CD4-positive, alpha-beta T cell treated with Interferon gamma for 1 hour (primary cell): Measurements from ENCODE around the gene ABCG8.

Experiments
- DNase-seq: peaks from one replicate; pipeline ENCODE4 v3.0.0-alpha.2; 2020

Gene ABCG8

DNA sequence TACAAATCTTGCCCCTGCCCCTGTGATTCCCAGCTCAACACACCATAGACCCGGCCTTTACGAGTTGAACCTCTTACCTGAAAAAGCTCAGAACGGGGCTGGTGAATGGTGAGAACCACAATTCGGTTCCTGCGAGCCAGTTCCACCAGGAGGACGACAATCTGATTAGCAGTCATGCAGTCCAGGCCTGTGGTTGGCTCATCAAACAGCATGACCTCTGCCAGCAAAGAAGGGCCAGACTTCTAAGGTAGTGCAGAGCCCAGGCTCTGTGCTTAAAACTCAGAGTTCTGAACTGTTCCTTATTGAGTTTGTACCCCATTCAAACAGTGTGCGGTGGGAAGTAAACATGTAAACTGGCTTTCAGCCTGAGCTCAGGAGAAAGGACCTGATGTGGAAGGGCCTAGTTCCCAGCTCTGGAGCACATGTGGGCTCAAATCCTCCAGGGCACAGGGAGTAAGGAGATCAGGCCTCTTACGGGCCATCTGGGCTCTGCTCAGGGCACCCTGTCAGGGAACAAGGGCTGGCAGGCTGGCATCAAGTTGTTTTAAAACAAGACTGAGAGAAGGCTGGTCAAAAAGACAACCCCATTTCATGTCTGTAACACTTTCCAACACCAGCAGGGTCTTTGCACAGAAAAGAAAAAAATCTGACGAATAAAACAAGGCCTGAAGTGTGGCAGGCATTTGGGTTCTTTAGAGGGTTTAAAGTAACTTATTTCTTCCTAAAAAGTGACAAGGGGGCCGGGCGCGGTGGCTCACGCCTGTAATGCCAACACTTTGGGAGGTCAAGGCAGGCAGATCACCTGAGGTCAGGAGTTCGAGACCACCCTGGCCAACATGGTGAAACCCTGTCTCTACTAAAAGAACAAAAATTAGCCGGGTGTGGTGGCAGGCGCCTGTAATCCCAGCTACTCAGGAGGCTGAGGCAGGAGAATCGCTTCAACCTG lies 12.2 kb upstream of the ABCG8 start:
- no peak for DNase-seq

DNA sequence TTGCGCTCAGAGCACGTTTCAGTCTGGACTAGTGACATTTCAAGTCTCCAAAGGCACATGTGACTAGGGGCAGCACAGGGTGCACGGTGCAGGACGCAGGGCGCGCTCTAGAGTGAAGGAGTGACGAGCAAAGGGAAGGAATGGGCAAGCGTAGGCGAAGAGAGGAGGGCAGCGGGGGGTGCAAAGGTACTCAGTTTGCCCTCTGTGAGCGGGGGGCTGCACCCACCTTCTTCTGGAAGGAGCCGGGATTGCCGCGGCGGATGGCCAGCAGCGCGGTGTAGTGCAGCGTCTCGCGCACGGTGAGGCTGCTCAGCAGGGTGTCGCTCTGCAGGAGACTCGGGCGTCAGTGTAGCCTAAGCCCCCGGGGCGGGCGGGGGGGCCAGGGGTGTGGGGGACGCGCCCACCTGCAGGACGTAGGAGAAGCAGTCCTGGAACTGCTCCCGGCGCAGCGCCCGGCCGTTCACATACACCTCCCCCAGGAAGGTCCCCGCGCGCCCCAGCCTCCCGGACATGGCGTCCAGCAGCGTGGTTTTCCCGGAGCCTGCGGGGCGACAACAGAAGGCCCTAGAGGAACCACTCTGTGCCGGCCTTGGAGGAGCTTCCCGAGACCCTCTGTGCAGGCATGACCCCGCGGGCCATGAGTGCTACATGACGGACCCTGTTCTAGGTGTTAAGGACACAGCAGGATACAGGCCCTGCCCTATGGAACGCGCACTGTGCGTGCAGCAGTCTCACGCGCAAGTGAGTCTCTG lies 7.1 kb upstream of the ABCG8 start:
- no peak for DNase-seq

DNA sequence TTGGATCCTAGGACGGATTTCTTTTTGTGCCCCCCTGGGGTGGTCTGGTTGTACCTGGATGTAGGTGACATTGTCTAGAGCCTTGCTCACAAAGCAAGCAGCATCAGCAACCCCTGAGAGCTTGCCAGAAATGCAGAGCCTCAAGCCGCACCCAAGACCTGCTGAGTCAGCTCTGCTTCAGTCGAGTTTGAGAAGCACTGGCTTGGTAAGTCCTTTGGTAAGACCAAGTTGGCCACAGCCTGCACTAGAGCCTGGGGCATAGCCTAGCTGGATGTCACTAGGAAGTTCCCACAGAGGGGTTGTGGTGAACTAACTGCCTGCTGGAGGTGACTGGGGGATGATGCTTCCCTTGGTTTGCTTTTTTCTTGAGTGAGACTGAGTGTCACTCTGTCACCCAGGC lies 6.3 kb upstream of the ABCG8 start:
- DNase-seq, result no peak

DNA sequence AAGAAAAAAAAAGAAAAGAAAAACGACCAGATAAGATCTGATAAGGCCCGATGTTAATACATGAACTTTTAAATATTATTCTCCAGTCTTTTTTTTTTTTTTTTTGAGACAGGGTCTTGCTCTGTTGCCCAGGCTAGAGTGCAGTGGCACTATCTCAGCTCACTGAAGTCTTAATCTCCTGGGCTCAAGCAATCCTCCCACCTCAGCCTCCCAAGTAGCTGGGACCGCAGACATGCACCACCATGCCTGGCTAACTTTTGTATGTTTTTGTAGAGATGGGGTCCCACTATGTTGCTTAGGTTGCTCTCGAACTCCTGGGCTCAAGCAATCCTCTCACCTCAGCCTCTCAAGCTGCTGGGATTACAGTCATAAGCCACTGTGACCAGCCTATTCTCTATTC lies 1.7 kb upstream of the ABCG8 start:
- no peak for DNase-seq

DNA sequence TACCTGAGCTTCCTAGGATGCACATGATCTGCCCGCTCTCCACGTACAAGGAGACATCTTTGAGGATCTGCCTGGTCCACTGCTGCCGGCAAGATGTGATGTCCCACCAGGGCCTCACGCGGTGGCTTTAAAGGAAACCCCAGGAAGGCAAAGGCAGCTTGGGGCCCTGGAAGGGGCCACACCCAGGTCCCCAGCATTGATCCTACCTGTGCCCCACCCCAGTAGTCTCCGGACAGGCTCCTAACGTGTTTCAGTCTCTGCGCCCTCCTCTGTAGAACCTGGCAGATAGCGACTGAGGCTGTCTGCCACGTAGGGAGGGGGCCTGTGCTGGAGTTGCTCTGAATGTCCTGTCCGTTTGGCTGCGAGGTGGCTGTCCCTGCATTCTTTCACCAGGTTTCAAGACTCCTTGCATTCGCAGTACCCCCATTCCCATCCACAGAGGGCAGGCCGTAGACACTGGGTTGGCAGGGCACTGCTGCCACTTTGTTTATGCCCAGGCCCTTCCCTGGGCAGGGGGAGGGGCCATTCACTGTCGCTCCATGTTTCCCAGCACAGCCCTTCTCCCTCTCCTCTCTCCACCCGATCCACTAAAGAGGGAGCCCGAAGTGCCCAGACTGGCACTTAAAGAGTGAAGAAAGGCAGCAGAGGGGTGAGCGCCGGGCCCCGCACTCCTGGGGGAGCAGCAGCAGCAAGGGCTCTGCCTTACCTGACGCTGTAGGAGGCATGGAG lies 776 bp upstream of the ABCG8 start:
- DNase-seq, result no peak

DNA sequence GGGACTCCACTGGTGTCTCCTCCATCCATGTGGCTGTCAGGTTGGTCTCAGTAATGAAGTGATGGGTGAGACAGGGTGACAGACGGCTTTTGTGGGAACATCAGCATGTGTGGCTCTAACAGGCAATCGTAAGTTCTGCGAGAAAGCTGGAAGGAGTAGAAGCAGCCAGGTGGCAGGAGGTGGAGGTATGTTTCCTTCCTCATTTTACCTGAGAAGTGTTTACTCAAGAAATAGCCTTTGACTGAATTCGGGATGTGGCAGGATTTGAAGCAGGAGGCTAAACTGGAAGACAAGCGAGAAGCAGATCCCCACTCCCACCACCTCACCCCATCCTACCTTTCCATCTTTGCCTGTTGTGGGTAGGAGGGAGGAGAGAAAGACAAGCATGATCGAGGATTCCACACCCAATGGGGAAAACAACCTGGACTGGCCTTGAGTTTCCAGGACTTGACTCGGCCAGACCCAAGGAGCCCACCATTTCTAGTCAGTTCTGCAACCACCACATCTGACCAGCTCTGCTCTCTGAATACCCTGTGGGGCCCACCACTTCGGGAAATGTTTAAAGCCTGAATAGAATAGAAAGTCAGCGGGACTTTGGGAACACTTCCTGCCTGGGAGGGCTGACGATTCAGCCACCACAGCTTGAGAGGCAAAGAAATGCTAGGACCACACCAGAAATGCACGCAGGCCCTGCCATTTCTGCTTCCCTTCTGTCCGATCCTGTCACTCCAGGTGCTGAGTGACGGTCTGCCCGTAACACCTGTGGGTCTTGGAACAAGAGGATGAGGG lies 1.2 kb downstream of the ABCG8 start:
- DNase-seq, result no peak

DNA sequence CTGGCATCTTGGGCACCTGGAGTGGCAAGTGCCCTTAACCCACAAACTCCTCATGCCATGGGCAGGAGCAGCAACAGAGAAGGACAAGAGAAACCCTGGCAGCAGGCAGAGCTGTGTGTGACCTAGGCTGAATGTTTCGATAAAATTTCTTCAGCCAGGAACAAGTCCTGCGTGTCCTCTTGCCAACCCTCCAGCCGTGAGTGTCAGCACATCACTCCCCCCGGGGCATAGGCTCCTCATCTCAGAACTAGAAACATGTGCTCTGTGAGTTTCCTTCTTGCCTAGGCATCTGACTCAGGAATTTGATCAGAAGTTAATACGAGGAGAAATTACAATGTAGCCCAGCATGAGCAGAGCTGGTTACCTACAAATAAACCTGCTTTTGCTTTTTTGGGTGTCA lies 2.2 kb downstream of the ABCG8 start:
- DNase-seq, result no peak

DNA sequence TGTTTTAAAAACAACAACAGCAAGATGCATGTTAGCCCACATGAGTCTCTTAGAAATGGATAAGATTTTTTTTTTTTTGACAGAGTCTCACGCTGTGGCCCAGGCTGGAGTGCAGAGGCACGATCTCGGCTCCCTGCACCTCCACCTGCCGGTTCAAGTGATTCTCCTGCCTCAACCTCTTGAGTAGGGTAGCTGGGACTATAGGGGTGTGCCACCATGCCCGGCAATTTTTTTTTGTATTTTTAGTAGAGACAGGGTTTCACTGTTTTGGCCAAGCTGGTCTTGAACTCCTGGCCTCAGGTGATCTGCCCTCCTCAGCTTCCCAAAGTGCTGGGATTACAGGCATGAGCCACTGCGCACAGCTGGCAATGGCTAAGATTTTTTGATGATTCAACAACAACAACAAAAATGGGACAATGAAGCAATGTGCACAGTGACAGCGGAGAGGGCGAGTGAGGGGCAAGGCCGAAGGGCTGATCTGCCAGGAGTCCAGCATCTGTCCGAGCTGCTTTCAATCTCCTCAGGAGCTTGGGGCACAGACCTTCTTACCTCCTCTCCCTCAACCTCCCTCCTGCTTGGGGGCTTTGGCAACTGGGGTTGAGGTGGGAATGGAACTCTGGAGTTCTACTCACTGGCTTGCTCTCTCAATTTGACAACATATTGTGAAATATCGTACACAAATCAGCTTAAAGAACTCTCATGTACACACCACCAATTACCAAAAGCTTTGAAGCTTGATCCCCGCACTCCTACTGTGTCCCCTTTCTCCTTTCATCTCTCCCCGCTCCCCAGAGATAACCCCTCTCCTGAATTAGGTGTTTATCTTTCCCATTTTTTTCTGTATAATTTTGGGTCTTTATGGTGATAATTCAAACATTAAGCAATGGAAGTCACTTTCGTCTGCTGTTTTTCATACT lies 3.4 kb downstream of the ABCG8 start:
- DNase-seq, result no peak

DNA sequence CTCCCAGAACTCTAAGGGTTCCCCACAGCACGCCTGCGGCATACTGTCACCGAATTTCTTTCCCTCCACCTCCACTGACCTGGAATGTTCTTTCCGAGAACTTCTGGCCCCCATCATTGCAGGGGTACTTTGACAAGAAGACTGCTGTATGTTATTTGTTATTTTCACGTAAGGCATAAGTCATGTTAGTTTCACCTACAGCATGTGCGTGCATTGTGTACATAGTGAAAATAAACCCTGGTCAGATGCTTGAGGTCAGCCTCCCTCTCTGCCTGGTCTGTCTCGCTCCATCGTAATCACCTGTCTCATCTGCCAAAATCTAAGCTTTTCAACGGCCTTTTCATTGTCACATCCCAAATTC lies 4.1 kb downstream of the ABCG8 start:
- DNase-seq, result no peak

DNA sequence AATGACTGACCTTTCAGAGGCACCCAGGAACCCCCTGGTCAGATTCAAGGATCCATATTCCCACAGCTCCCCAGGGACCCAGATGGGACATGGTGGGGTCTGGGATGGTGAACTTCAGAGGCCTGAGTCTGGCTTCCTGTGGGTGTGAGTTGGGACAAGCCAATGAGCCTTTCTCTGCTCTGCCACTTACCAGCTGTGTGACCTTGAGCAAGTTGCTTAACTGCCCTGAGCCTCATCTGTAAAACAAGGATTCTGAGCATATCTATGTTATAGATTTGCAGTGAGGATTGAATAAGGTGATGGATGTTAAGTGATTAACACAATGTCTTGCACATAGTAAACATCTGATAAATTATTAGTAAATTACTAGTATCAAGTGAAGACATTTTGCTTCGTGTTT lies 6.4 kb downstream of the ABCG8 start:
- DNase-seq, result no peak

DNA sequence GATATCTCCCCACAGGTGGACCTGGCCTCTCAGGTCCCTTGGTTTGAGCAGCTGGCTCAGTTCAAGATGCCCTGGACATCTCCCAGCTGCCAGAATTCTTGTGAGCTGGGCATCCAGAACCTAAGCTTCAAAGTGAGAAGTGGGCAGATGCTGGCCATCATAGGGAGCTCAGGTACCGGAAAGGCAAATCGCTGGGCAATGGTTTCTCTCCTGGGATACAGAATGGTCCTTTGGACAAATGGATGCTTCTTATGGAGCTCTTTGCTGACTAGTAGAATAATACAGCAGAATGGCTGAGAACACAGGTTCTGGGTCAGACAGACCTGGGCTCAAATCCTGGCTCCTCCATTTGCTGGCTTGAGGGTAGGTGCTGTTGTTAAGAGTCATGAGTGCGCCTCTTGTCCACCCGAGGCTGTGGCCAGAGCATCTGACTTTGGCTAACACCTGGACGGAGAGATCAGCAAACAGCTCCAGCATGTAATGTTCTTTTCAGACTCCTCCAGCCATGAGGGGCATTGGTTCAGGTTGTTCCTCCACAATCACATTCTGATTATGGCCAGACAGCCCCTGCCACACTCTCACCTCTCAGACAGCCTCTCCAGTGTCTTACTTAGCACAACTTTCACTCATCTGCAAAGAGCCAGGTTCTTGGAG lies 7.5 kb downstream of the ABCG8 start:
- DNase-seq, result no peak

DNA sequence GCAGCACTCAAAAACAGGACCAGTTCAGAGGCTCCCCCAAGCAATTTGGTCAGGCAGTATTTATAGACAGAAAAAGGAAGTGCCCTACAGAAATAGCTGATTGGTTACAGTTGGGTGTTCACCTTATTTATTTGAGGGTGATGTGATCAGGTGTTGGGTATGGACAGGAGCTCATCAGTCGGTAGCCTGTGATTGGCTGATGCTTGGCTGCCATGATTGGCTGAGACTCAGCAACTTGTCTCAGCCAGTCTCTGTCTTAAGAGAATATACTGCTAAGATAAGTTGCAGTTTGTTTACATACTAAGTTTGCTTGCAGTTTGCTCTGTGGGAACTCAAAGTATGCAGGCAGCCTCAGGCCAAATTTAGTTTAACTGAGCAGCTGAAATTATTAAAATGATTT lies 9.4 kb downstream of the ABCG8 start:
- no peak for DNase-seq

DNA sequence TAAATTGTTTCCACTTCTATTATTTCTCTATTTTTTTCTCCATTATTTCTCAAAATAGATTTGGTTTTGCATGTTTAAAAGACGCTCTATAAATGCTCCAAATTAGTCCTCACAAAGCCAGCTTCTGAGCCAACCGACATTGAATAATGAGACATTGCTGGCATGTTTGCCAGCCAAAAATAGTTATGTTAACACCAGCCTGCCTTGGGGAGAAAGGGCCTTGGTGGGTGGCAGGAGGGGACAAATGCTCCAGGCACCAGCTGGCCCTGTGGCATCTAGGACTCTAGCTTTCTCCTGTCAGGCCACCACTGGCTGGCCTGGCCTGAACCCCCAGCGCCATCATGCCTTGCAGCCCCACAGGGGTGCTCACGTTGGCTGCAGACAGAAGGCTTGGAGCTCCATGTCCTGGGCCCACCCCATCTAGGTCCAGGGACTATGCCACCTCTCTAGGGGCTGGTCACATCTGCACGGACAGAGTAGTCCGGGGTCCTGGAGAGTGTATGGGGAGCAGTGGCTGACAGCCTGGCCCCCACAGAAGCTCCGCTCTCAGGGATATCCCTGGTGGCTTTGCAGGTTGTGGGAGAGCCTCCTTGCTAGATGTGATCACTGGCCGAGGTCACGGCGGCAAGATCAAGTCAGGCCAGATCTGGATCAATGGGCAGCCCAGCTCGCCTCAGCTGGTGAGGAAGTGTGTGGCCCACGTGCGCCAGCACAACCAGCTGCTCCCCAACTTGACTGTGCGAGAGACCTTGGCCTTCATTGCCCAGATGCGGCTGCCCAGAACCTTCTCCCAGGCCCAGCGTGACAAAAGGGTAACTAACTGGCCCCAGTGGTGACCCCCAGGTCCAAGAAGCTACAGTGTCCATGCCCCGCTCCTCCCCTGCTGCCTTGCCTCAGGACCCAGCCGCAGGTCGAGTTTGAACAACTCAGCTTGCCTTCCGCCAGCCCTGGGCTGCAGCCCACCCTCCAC lies 12.5 kb downstream of the ABCG8 start:
- DNase-seq, result no peak

DNA sequence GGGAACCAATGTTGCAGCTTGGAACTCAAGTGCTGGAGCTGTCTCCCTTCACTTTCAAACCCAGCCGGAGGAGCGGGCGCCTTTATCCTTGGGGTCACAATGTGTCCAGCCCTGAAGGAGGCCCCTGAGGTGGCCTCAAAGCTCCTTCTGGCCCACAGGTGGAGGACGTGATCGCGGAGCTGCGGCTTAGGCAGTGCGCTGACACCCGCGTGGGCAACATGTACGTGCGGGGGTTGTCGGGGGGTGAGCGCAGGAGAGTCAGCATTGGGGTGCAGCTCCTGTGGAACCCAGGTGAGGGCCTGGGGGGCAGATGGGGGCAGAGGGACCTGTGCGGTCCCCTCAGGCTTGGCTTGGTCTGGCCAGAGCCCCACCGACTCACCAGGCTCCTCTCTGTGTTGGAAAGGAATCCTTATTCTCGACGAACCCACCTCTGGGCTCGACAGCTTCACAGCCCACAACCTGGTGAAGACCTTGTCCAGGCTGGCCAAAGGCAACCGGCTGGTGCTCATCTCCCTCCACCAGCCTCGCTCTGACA lies 13.5 kb downstream of the ABCG8 start:
- no peak for DNase-seq

DNA sequence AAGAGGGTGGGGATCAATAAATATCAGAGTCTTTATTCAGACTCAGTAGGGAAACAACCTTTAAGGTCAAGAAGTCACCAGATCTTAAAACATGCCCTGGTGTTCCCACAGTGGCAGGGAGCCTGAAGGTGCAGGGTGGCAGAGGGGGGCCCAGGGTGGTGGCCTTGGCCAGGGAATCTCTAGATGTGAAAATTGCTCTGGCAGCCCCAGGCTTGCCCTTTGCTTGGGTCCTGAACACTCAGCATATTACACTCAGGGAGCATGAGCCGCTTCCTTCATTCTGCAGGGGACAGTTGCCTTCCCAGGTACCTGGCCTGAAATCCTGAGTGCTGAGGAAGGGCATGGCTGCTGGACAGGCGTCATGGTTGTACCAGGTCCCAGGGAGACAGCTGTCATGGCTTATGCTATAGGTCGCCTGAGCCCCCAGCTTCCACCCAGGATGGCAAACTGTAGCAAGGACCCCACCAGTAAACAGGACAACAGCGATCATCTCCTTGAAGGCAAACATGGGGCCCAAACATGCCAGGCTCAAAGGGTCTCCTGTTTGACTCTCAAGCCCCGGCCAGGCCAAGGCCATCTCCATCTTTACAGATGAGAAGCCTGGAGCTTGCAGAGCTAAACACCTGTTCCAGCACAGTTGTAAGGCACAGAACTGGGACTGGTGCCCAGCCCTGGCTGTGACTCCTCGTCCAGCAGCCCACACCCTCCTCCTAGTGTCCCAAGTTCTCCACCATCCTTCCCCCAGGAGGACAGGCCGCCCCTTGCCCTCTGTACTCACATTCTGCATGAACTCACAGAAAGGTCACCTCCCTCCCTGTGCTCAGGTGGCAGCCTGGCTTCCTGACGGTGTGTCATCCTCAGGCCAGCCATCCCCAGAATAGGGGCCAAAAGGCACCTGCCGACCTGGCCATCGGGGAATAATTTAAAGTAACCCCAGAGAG lies 14.6 kb downstream of the ABCG8 start:
- DNase-seq, result no peak

DNA sequence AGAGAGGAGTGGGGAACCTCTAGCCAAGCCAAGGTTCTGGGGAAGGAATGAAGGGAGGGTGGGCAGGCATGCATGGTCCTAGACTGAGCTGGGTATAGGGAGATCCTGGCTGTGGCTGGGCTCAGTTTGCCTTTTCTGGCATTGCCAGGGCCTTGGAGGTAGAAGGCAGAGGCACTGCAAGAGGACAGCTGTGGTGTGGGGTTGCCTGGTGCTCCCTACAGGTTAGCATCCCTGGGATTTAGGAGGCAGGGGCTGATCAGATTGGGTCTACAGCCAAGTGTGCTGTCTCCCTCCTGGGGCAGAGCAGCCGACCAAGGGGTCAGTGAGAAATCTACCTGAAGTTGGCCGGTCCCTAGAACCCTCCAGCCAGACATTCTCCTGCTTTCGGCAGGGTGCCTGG lies 15.9 kb downstream of the ABCG8 start:
- DNase-seq, result no peak

DNA sequence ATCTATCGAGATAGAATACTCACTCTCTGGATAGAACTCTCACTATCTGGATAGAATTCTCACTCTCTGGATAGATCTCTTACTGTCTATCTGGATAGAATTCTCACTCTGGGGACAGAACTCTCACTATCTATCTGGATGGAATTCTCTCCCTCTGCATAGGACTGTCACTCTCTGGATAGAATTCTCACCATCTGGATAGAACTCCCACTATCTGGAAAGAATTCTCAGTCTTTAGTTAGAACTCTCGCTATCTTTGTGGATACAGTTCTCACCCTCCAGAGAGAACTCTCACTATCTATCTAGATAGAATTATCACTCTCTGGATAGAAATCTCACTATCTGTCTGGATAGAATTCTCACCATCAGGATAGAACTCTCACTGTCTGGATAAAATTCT lies 16.5 kb downstream of the ABCG8 start:
- no peak for DNase-seq

DNA sequence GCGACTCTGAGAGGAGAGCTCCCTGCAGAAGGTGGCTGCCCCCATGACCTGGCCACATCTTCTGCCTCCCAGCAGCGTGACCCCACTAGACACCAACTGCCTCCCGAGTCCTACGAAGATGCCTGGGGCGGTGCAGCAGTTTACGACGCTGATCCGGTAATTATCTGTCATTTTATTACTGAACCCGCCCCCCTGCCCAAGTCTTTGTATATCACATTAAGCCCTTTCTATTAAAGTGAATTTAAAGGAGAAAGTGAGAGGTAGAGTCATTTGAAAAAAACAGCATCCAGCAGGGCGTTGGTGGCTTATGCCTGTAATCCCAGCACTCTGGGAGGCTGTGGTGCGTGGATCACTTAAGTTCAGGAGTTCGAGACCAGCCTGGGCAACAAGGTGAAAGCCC lies 33.4 kb downstream of the ABCG8 start:
- DNase-seq, result no peak
